Transverse colon (tissue), 4 donors: ENCODE measurements around the gene PAN3. TPM values are rescaled to one million over a fixed set of nuclear protein-coding genes. Genes with fewer than 3 reads are reported as not detected.

ENCODE experiments used
- DNase-seq: peaks from one replicate; pipeline ENCODE4 v3.0.0-alpha.2; 2019
- H3K27ac ChIP-seq, 4 donors: fragments of 200-600 bp; sonication (generic); 2 replicates each; pipeline ENCODE4 v1.5.1; 2016 to 2018; ENCODE audit warnings: inconsistent platforms in 4 of 4
- H3K27me3 ChIP-seq: fragments of 200-600 bp; sonication (generic); 2 replicates; pipeline ENCODE4 v1.5.1; 2017; ENCODE audit warnings: inconsistent platforms
- H3K36me3 ChIP-seq, 4 donors: fragments of 200-600 bp; sonication (generic); 2 replicates each; pipeline ENCODE4 v1.5.1; 2017 to 2019; ENCODE audit warnings: inconsistent platforms in 4 of 4
- H3K4me1 ChIP-seq, 4 donors: fragments of 200-600 bp; sonication (generic); 2 replicates each; pipeline ENCODE4 v1.5.1; 2017 to 2020; ENCODE audit warnings: inconsistent platforms in 4 of 4
- H3K4me3 ChIP-seq, 4 donors: fragments of 200-600 bp; sonication (generic); 1 replicate in 1 of 4; 2 replicates in 3 of 4; pipeline versions ENCODE4 v1.5.1 to v1.6.1; 2017 to 2019; ENCODE audit warnings: inconsistent platforms in 4 of 4
- H3K9me3 ChIP-seq, 2 donors: fragments of 200-600 bp; sonication (generic); 2 replicates each; pipeline ENCODE4 v1.5.1; 2017 to 2019; ENCODE audit warnings: inconsistent platforms in 2 of 2
- EP300 ChIP-seq: sonication (generic); formaldehyde crosslinking; IDR thresholded peaks from one replicate; pipeline ENCODE4 v1.6.1; 2017; ENCODE audit warnings: antibody characterized with exemption, low read depth
- POLR2A ChIP-seq: fragments of 450-650 bp; IDR thresholded peaks from one replicate; pipeline ENCODE4 v1.6.1; 2016; ENCODE audit warnings: antibody characterized with exemption, mild to moderate bottlenecking, moderate library complexity
- POLR2AphosphoS5 ChIP-seq, 3 donors: sonication (generic); formaldehyde crosslinking; IDR thresholded peaks; one replicate each; pipeline ENCODE4 v1.6.1; 2016; ENCODE audit warnings: antibody characterized with exemption in 3 of 3
- WGBS, 2 donors: methylation state at CpG; one replicate each; pipeline ENCODE4 v1.1.5; 2018; ENCODE audit warnings: low coverage in 1 of 2; 5-methylcytosine and 5-hydroxymethylcytosine counted together
- in situ Hi-C, 4 donors: fragments of 200-750 bp; cut with MboI; loops; one replicate each; pipeline versions ENCODE4 v1.15.0 to v1.15.1; 2017; ENCODE audit warnings: low sequenced_read_pairs in 3 of 4, low pct_ligation_motif_present in 1 of 4, low pct_unique_long_range_greater_than_20kb in 1 of 4
- intact Hi-C: fragments of 100-400 bp; cut with DNase I; formaldehyde crosslinking; loops from one replicate; pipeline ENCODE4 v1.15.1; 2023; ENCODE audit warnings: low total_unique reads
- total RNA-seq, 4 donors: library from RNA; depleted of rRNA; stranded (reverse); fragments of >200 nt; gene quantifications; one replicate each; pipeline ENCODE4 v1.1.0, GENCODE V29; 2016
- TF ChIP-seq, protein P1 (sequence below), 5 experiments: fragments of 200-600 bp in 3 of 5; fragments of 450-650 bp in 2 of 5; sonication (generic) in 3 of 5; IDR thresholded peaks; 1 replicate in 2 of 5; 2 replicates in 3 of 5; pipeline ENCODE4 v1.5.1; 2016 to 2017; ENCODE audit warnings: antibody characterized with exemption in 5 of 5, inconsistent platforms in 3 of 5, mild to moderate bottlenecking in 2 of 5, moderate library complexity in 1 of 5

Gene PAN3
- total RNA-seq, 4 donors from 2014 or later = 28.3 to 107 (median 46.6) TPM

DNA sequence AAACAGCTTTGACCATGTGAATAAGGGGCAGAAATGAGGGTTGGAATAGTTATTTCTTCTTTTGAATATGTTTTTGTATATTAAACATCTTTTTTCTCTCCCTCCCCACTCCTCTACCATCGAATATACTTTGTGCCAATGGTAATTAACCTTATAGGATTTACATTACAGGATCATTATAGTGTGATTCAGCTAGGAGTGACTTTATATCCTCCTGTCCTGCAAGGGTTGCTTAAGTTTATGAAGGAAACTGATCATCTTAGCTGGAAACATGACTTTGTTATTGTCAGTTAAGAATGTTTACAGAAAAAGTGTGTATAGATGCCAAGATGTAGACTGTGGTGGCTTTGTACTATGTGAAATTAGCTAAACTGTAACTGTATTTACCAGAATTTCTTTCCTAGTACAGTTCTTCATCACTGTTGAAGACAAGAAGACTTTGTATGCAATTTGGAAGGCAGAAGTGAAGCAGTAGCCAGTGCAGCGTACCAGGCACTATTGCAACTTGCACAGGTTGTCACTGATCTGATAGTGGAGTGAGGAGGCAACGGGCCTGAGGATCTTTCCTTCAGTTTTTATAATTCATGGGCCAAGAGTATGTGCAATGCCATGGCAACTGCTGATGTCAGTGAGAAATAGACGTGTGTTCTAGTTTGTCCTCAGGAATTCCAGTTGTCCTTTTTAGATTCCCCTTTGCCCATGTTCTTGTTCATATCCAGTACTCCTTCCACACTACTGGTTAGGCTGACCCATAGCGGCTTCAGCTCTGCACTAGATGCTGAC lies 8.2 kb upstream of the PAN3 start:
- no peak for TF ChIP-seq POLR2A
- TF ChIP-seq, protein P1, sequence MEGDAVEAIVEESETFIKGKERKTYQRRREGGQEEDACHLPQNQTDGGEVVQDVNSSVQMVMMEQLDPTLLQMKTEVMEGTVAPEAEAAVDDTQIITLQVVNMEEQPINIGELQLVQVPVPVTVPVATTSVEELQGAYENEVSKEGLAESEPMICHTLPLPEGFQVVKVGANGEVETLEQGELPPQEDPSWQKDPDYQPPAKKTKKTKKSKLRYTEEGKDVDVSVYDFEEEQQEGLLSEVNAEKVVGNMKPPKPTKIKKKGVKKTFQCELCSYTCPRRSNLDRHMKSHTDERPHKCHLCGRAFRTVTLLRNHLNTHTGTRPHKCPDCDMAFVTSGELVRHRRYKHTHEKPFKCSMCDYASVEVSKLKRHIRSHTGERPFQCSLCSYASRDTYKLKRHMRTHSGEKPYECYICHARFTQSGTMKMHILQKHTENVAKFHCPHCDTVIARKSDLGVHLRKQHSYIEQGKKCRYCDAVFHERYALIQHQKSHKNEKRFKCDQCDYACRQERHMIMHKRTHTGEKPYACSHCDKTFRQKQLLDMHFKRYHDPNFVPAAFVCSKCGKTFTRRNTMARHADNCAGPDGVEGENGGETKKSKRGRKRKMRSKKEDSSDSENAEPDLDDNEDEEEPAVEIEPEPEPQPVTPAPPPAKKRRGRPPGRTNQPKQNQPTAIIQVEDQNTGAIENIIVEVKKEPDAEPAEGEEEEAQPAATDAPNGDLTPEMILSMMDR (IDR thresholded peaks at IDR 0.05) = no peak
- no peak for TF ChIP-seq EP300
- no peak for TF ChIP-seq POLR2AphosphoS5 (IDR thresholded peaks at IDR 0.05)
- H3K27ac ChIP-seq = no peak overlapping the region
- no peak overlapping the region for H3K4me3 ChIP-seq
- peaks cover 0 to 7% (median 0%) of the 10 kb centered on the region in 4 donors for H3K4me1 ChIP-seq
- intact Hi-C loops = no loop called here
- no peaks in the 10 kb centered on the region for H3K27me3 ChIP-seq
- WGBS, 2 donors = 49 to 54% methylated on average over 5 of the region's 5 CpGs
- no peaks in the 10 kb centered on the region for H3K36me3 ChIP-seq
- no peak for DNase-seq
- in situ Hi-C loops = no loop called here
- no peaks in the 10 kb centered on the region for H3K9me3 ChIP-seq

- in situ Hi-C loops = no loop called here
- Histone ChIP-seq H3K36me3 (no peaks in the 10 kb centered on the region), H3K4me1 (peaks cover 0 to 8% (median 0%) of the 10 kb centered on the region in 4 donors), H3K9me3 (no peaks in the 10 kb centered on the region), H3K27me3 (no peaks in the 10 kb centered on the region), H3K27ac (no peak overlapping the region), H3K4me3 (no peak overlapping the region)
- TF ChIP-seq, protein P1 (IDR thresholded peaks at IDR 0.05) = no peak
- TF ChIP-seq POLR2AphosphoS5 (IDR thresholded peaks at IDR 0.05) (no peak), POLR2A (no peak), EP300 (no peak)
- intact Hi-C loops = no loop called here
- DNase-seq = no peak
- 88% methylated on average over 5 to 11 of the region's 11 CpGs for WGBS, 2 donors
Measured at GRCh38 chr13:28131646-28132045, 6.7 kb upstream of the PAN3 start.

GRCh38 chr13:28136916-28137315 lies 1.4 kb upstream of the PAN3 start:
- peak overlapping the region in 3 of 4 donors; percentile 84 to 97 (median 90) for H3K4me3 ChIP-seq
- H3K27me3 ChIP-seq = no peaks in the 10 kb centered on the region
- no peaks in the 10 kb centered on the region for H3K9me3 ChIP-seq
- DNase-seq = no peak
- in situ Hi-C loops (no loop called here), intact Hi-C loops (no loop called here)
- H3K27ac ChIP-seq = peak overlapping the region in 3 of 4 donors; percentile 98 to 100 (median 98)
- peaks cover 4 to 29% (median 20%) of the 10 kb centered on the region in 4 donors for H3K4me1 ChIP-seq
- H3K36me3 ChIP-seq = no peaks in the 10 kb centered on the region
- TF ChIP-seq POLR2A = no peak
- TF ChIP-seq POLR2AphosphoS5 (IDR thresholded peaks at IDR 0.05) = no peak
- TF ChIP-seq, protein P1 (IDR thresholded peaks at IDR 0.05) = no peak
- no peak for TF ChIP-seq EP300
- WGBS, 2 donors = 28 to 30% methylated on average over 7 of the region's 7 CpGs

GRCh38 chr13:28137596-28137995 lies 749 bp upstream of the PAN3 start:
- Histone ChIP-seq H3K4me1 (peaks cover 4 to 29% (median 20%) of the 10 kb centered on the region in 4 donors), H3K9me3 (no peaks in the 10 kb centered on the region), H3K4me3 (peak overlapping the region; percentile 84 to 100 (median 94)), H3K36me3 (no peaks in the 10 kb centered on the region), H3K27me3 (no peaks in the 10 kb centered on the region), H3K27ac (peak overlapping the region; percentile 98 to 100 (median 99))
- no peak for DNase-seq
- in situ Hi-C loops (no loop called here), intact Hi-C loops (no loop called here)
- WGBS, 2 donors = 0% methylated on average over 5 to 11 of the region's 11 CpGs
- TF ChIP-seq POLR2AphosphoS5 (IDR thresholded peaks at IDR 0.05) (no peak), EP300 (no peak), POLR2A (no peak)
- TF ChIP-seq, protein P1 (IDR thresholded peaks at IDR 0.05) = no peak
